Fibroblast of lung (primary cell): ENCODE results near the gene C19orf81. TPM values are rescaled to one million over a fixed set of nuclear protein-coding genes. Genes with fewer than 3 reads are reported as not detected.

Source experiments
- DNase-seq, 2 donors: peaks; one replicate each; pipeline versions ENCODE4 v3.0.0 to v3.0.0-alpha.2; 2010; ENCODE audit warnings: low read depth in 2 of 2
- H2AFZ ChIP-seq: 2 replicates; pipeline ENCODE4 v1.5.1; 2012; ENCODE audit warnings: low read length, control low read depth, inconsistent platforms
- H3K27ac ChIP-seq: 2 replicates; pipeline ENCODE4 v1.5.1; 2011; ENCODE audit warnings: low read length, control low read depth; ENCODE audit not compliant: insufficient read depth
- H3K27me3 ChIP-seq: 2 replicates; pipeline ENCODE4 v1.5.1; 2011; ENCODE audit warnings: mild to moderate bottlenecking, low read length; ENCODE audit not compliant: control insufficient read depth, insufficient read depth
- H3K36me3 ChIP-seq: 2 replicates; pipeline ENCODE4 v1.5.1; 2011; ENCODE audit warnings: low read length; ENCODE audit not compliant: control insufficient read depth, insufficient read depth
- H3K4me1 ChIP-seq: 2 replicates; pipeline ENCODE4 v1.5.1; 2011; ENCODE audit warnings: low read length; ENCODE audit not compliant: control insufficient read depth, insufficient read depth; ENCODE audit errors: extremely low read depth
- H3K4me2 ChIP-seq: 2 replicates; pipeline ENCODE4 v1.5.1; 2011; ENCODE audit warnings: low read length, control low read depth; ENCODE audit not compliant: insufficient read depth; ENCODE audit errors: extremely low read depth
- H3K4me3 ChIP-seq, 4 experiments: fragments of 200-600 bp in 1 of 4; sonication (generic) in 1 of 4; replicated peaks in 1 of 4; 2 replicates each; pipeline ENCODE4 v1.5.1; 2011 to 2016; ENCODE audit warnings: low read length in 4 of 4, low read depth in 3 of 4, mild to moderate bottlenecking in 3 of 4, control low read depth in 2 of 4, inconsistent platforms in 1 of 4, mixed read lengths in 1 of 4; ENCODE audit not compliant: insufficient read depth in 1 of 4; ENCODE audit errors: control extremely low read depth in 1 of 4
- H3K79me2 ChIP-seq: 2 replicates; pipeline ENCODE4 v1.5.1; 2012; ENCODE audit warnings: mild to moderate bottlenecking, low read length, inconsistent platforms; ENCODE audit not compliant: control insufficient read depth, insufficient read depth
- H3K9ac ChIP-seq: 2 replicates; pipeline ENCODE4 v1.5.1; 2011; ENCODE audit warnings: mild to moderate bottlenecking, low read length, control low read depth; ENCODE audit not compliant: insufficient read depth
- H3K9me3 ChIP-seq: 2 replicates; pipeline ENCODE4 v1.5.1; 2012; ENCODE audit warnings: low read depth, low read length; ENCODE audit not compliant: control insufficient read depth, insufficient read depth
- H4K20me1 ChIP-seq: 2 replicates; pipeline ENCODE4 v1.5.1; 2011; ENCODE audit warnings: low read length; ENCODE audit not compliant: control insufficient read depth, insufficient read depth; ENCODE audit errors: extremely low read depth
- CTCF ChIP-seq, 2 donors: IDR thresholded peaks in 1 of 2; conservative IDR thresholded peaks in 1 of 2; 1 replicate in 1 of 2; 2 replicates in 1 of 2; pipeline ENCODE4 v1.5.1; 2011 to 2012; ENCODE audit warnings: low read length in 2 of 2, control low read depth in 1 of 2, inconsistent platforms in 1 of 2, low read depth in 1 of 2, mild to moderate bottlenecking in 1 of 2
- EZH2 ChIP-seq: IDR thresholded peaks from 2 replicates; pipeline ENCODE4 v1.5.1; 2012; ENCODE audit warnings: low read length, control low read depth, mild to moderate bottlenecking; ENCODE audit errors: missing control alignments
- polyA plus RNA-seq, 2 donors: library from polyadenylated mRNA; depleted of rRNA in 1 of 2; stranded (reverse) in 1 of 2; unstranded in 1 of 2; fragments of >200 nt; gene quantifications; 2 replicates each; pipeline ENCODE4 v1.2.1, GENCODE V29; 2011 to 2012; ENCODE audit warnings: missing spikeins in 1 of 2
- total RNA-seq: library from RNA; depleted of rRNA; stranded (reverse); fragments of >200 nt; gene quantifications from 2 replicates; pipeline ENCODE4 v1.2.1, GENCODE V29; 2014

C19orf81 gene
- total and polyA plus RNA-seq, 2 donors (not counting 1 experiment from before 2014, with no cell fraction given) = not detected

GRCh38 chr19:50697414-50698124 lies 48.3 kb downstream of the C19orf81 start:
- no peak overlapping the region for H3K4me3 ChIP-seq
- H3K4me2 ChIP-seq = no peak overlapping the region
- DNase-seq = no peak
- no peak overlapping the region for H2AFZ ChIP-seq
- no peaks in the 10 kb centered on the region for H3K36me3 ChIP-seq
- no peaks in the 10 kb centered on the region for H3K9me3 ChIP-seq
- no peak overlapping the region for H3K27ac ChIP-seq
- H3K4me1 ChIP-seq = no peaks in the 10 kb centered on the region
- H3K79me2 ChIP-seq = no peaks in the 10 kb centered on the region
- H4K20me1 ChIP-seq = no peaks in the 10 kb centered on the region
- no peak overlapping the region for H3K9ac ChIP-seq
- H3K27me3 ChIP-seq = peaks cover 4% of the 10 kb centered on the region
- TF ChIP-seq CTCF (conservative IDR thresholded peaks at IDR 0.05 in 1 of 2, IDR thresholded peaks at IDR 0.05 in 1 of 2; ENCODE audit: low read depth in 1 of 2, low read length in 2 of 2) (no peak), EZH2 (no peak)

GRCh38 chr19:50701367-50701985 lies 52.2 kb downstream of the C19orf81 start:
- no peaks in the 10 kb centered on the region for H4K20me1 ChIP-seq
- no peak overlapping the region for H3K9ac ChIP-seq
- no peaks in the 10 kb centered on the region for H3K27me3 ChIP-seq
- no peaks in the 10 kb centered on the region for H3K36me3 ChIP-seq
- H3K4me2 ChIP-seq = no peak overlapping the region
- H3K27ac ChIP-seq = no peak overlapping the region
- no peak for DNase-seq
- H3K4me1 ChIP-seq = no peaks in the 10 kb centered on the region
- no peak overlapping the region for H3K4me3 ChIP-seq
- no peaks in the 10 kb centered on the region for H3K9me3 ChIP-seq
- no peaks in the 10 kb centered on the region for H3K79me2 ChIP-seq
- no peak overlapping the region for H2AFZ ChIP-seq
- TF ChIP-seq EZH2 (no peak), CTCF (conservative IDR thresholded peaks at IDR 0.05 in 1 of 2, IDR thresholded peaks at IDR 0.05 in 1 of 2; ENCODE audit: low read depth in 1 of 2, low read length in 2 of 2) (no peak)

- no peak overlapping the region for H2AFZ ChIP-seq
- H3K4me2 ChIP-seq = no peak overlapping the region
- no peaks in the 10 kb centered on the region for H3K4me1 ChIP-seq
- no peaks in the 10 kb centered on the region for H3K36me3 ChIP-seq
- H3K9ac ChIP-seq = no peak overlapping the region
- no peaks in the 10 kb centered on the region for H3K27me3 ChIP-seq
- TF ChIP-seq CTCF (conservative IDR thresholded peaks at IDR 0.05 in 1 of 2, IDR thresholded peaks at IDR 0.05 in 1 of 2; ENCODE audit: low read depth in 1 of 2, low read length in 2 of 2) (no peak), EZH2 (no peak)
- H3K79me2 ChIP-seq = no peaks in the 10 kb centered on the region
- no peaks in the 10 kb centered on the region for H4K20me1 ChIP-seq
- no peak overlapping the region for H3K4me3 ChIP-seq
- no peak for DNase-seq
- H3K27ac ChIP-seq = no peak overlapping the region
- no peaks in the 10 kb centered on the region for H3K9me3 ChIP-seq
Measured at GRCh38 chr19:50702158-50702870, 53.1 kb downstream of the C19orf81 start.
